Endothelial cell of umbilical vein (primary cell): Measurements from ENCODE around the gene ANO4.

Experiments
- CTCF ChIP-seq, 2 donors: IDR thresholded peaks; 1 replicate in 1 of 2; 2 replicates in 1 of 2; pipeline ENCODE4 v1.5.1; 2011; ENCODE audit warnings: low read length in 2 of 2, mild to moderate bottlenecking in 2 of 2, moderate library complexity in 2 of 2, control low read depth in 1 of 2, inconsistent platforms in 1 of 2, low read depth in 1 of 2; ENCODE audit not compliant: insufficient read depth in 1 of 2; ENCODE audit errors: extremely low read depth in 1 of 2
- POLR2A ChIP-seq: IDR thresholded peaks from 2 replicates; pipeline ENCODE4 v1.6.1; 2012; ENCODE audit warnings: low read depth, mild to moderate bottlenecking, control low read depth, low read length
- POLR2AphosphoS5 ChIP-seq: IDR thresholded peaks from 2 replicates; pipeline ENCODE4 v1.6.1; 2012; ENCODE audit warnings: low read depth, mild to moderate bottlenecking, control low read depth, low read length, moderate library complexity; ENCODE audit not compliant: insufficient read depth

- TF ChIP-seq CTCF (IDR thresholded peaks at IDR 0.05; ENCODE audit: extremely low read depth in 1 of 2, insufficient read depth in 1 of 2, low read depth in 1 of 2, low read length in 2 of 2) = no peak
- TF ChIP-seq POLR2AphosphoS5 = no peak
- TF ChIP-seq POLR2A = no peak
Observed at GRCh38 chr12:100871195-100871734, 76.7 kb downstream of the ANO4 start.
